Measurements from ENCODE around the gene SLC1A1.
"Not testable (repeated sequence)": the region's sequence is repeated elsewhere in the genome, so short reads cannot be mapped to it uniquely, and the experiment has no call there.

SLC1A1 gene

GRCh38 chr9:4510546-4511322 is 20.5 kb downstream of the SLC1A1 start:
- DNase-seq: no peak
- TF ChIP-seq POLR2A (IDR thresholded peaks at IDR 0.05; ENCODE audit: low read length): no peak
- no peak for TF ChIP-seq GATA1 (IDR thresholded peaks at IDR 0.05; ENCODE audit: low read depth, low read length)

DNA sequence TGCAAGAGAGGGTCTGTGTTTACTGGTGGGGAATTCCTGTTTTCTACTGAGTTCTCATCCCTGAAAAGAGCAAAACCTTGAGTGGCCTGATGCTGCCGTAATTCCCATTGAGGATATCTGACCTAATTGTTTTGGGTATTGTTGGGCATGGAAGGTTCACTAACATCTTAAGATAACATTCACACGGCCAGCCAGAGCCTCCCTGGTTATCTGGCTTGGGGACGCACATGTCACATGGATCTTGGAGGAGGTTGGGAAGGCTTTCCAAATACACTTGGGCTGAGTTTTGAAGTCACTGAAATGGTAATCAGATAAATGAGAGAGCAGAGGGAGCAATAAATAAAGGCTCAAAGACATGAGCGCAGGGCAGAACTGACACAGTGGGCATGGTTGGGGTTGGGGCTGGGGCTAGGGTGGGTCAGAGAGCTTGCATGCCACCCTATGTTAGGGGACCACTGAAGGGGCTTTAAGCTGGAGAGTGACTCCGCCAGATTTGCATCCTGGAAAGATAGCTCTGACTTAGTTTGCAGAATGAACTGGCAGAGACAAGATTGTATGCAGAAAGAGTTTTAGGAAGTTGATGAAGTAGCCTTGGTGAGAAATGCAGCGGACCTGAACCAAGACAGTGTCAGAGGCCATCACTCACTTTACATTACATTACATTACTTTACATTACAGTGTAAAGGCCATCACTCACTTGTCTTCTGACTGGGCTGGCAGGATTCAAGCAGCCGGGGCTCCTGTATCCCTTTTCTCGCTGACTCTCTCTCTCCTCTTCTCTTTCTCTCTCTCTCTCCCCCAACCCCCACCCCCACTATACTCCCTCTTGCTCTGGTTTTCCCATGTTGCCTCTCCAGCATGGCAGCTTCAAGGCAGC is 24.2 kb downstream of the SLC1A1 start:
- DNase-seq: no peak
- no peak for TF ChIP-seq POLR2A (IDR thresholded peaks at IDR 0.05; ENCODE audit: low read length)

- TF ChIP-seq GATA1 (IDR thresholded peaks at IDR 0.05; ENCODE audit: low read depth, low read length): no peak
- TF ChIP-seq POLR2A (IDR thresholded peaks at IDR 0.05; ENCODE audit: low read length): no peak
- DNase-seq: no peak
These were observed 25.7 kb downstream of the SLC1A1 start for GRCh38 chr9:4515958-4516375.

DNA sequence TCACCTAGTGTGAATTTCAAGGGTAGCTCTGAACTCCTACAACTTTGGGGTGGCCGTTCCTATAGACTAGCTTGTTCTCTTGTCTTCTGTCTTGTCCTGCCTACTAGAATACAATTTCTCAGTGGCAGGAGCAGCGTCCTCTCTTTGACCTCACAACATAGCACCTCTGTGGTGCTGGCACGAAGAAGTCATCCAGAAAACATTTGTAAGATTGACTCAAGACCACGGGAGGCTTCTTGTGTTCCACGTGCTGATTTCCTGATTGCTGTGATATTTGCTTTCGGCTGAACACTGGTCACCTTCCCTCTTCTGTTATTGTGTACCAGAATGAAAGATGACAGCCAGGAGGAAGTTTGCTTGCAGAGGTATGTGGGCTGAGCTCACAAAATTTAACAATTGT is 27.0 kb downstream of the SLC1A1 start:
- TF ChIP-seq GATA1 (IDR thresholded peaks at IDR 0.05; ENCODE audit: low read depth, low read length): no peak
- no peak for TF ChIP-seq POLR2A (IDR thresholded peaks at IDR 0.05; ENCODE audit: low read length)
- no peak for DNase-seq

- no peak for DNase-seq
- no peak for TF ChIP-seq POLR2A (IDR thresholded peaks at IDR 0.05; ENCODE audit: low read length)
- no peak for TF ChIP-seq GATA1 (IDR thresholded peaks at IDR 0.05; ENCODE audit: low read depth, low read length)
These were observed 29.3 kb downstream of the SLC1A1 start for GRCh38 chr9:4519604-4520003.

- DNase-seq: no peak
These were observed 29.8 kb downstream of the SLC1A1 start for GRCh38 chr9:4520055-4520454.

DNA sequence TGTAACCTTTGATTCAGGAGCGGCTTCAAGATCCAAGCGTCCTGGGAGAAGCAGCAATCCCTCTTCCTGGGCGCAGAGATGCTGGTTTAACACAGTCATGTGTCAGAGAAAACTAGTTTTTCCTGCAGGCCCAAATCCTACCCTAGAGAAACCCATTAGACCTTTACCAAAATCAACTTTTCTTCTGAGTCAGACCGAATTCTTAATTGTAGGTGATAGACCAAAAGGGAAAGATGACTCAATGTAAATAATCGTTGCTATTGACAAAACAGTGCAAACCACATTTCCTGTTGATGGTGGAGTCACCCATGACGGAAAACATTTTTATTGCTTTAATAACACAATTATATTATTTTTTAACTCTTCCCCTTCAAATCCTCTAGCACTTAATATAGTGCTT is 40.1 kb downstream of the SLC1A1 start:
- TF ChIP-seq POLR2A (IDR thresholded peaks at IDR 0.05; ENCODE audit: low read length): no peak
- TF ChIP-seq GATA1 (IDR thresholded peaks at IDR 0.05; ENCODE audit: low read depth, low read length): no peak
- no peak for DNase-seq

More at GRCh38 chr9:4520055-4520454, 29.8 kb downstream of the SLC1A1 start:
- TF ChIP-seq GATA1 (IDR thresholded peaks at IDR 0.05; ENCODE audit: low read depth, low read length) (no peak), POLR2A (IDR thresholded peaks at IDR 0.05; ENCODE audit: low read length) (no peak)

GRCh38 chr9:4530831-4531230 is 40.6 kb downstream of the SLC1A1 start:
- not testable (repeated sequence) for DNase-seq

- not testable (repeated sequence) for DNase-seq
These were observed 41.1 kb downstream of the SLC1A1 start for GRCh38 chr9:4531355-4531754.

DNA sequence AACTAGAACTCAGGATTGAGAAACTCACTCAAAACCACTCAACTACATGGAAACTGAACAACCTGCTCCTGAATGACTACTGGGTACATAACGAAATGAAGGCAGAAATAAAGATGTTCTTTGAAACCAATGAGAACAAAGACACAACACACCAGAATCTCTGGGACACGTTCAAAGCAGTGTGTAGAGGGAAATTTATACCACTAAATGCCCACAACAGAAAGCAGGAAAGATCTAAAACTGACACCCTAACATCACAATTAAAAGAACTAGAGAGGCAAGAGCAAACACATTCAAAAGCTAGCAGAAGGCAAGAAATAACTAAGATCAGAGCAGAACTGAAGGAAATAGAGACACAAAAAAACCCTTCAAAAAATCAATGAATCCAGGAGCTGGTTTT is 43.6 kb downstream of the SLC1A1 start:
- DNase-seq: not testable (repeated sequence)

GRCh38 chr9:4536196-4536595 is 45.9 kb downstream of the SLC1A1 start:
- DNase-seq: not testable (repeated sequence)

DNA sequence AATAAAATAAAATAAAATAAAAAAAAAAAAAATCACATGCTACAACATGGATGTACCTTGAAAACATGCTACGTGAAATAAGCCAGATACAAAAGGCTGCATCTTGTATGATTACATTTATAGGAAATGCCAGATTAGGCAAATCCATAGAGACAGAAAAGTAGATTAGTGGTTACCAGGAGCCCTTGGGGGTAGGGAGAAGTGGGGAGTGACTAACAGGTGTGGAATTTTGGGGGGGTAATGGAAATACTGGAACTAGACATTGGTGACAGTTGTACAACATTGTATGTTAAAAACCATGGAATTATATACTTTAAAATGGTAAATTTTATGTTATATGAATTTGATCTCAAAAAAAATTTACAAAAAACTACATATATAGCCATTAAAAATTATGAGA is 47.3 kb downstream of the SLC1A1 start:
- TF ChIP-seq POLR2A (IDR thresholded peaks at IDR 0.05; ENCODE audit: low read length): no peak
- no peak for TF ChIP-seq GATA1 (IDR thresholded peaks at IDR 0.05; ENCODE audit: low read depth, low read length)
- no peak for DNase-seq

GRCh38 chr9:4538107-4538506 is 47.8 kb downstream of the SLC1A1 start:
- DNase-seq: no peak
- TF ChIP-seq POLR2A (IDR thresholded peaks at IDR 0.05; ENCODE audit: low read length) (no peak), GATA1 (IDR thresholded peaks at IDR 0.05; ENCODE audit: low read depth, low read length) (no peak)

GRCh38 chr9:4538621-4539020 is 48.4 kb downstream of the SLC1A1 start:
- DNase-seq: no peak
- TF ChIP-seq GATA1 (IDR thresholded peaks at IDR 0.05; ENCODE audit: low read depth, low read length): no peak
- no peak for TF ChIP-seq POLR2A (IDR thresholded peaks at IDR 0.05; ENCODE audit: low read length)

DNA sequence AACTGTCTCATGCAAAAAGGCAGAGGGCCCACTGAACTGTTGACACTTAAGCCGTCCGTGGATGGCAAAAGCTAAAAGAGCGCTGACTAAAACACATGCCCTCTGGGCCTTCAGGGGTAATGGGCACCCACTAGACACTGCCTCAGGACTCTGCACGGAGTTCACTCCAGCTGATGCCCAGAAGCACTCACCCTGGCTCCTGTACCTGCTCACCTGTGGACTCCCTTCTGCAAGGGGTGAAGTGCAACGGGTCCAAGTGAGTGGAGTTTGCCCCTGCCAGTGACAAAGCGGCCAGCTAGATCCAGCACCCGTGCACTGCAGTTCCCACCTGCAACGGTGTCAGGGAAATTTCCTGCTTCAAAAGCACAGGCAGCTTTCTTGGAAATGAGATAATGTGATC is 50.2 kb downstream of the SLC1A1 start:
- no peak for DNase-seq
- TF ChIP-seq POLR2A (IDR thresholded peaks at IDR 0.05; ENCODE audit: low read length) (no peak), GATA1 (IDR thresholded peaks at IDR 0.05; ENCODE audit: low read depth, low read length) (no peak)

All from erythroblast (primary cell).